22Rv1 (cell line): ENCODE results near the gene TBC1D22A.

Experiments
- ZFX ChIP-seq: fragments of 450-650 bp; IDR thresholded peaks from 2 replicates; pipeline ENCODE4 v1.6.1; 2017; ENCODE audit warnings: antibody characterized with exemption, borderline replicate concordance
- TF ChIP-seq, protein P1 (sequence below): fragments of 450-650 bp; IDR thresholded peaks from 2 replicates; pipeline ENCODE4 v1.5.1; 2017; ENCODE audit warnings: mild to moderate bottlenecking

DNA sequence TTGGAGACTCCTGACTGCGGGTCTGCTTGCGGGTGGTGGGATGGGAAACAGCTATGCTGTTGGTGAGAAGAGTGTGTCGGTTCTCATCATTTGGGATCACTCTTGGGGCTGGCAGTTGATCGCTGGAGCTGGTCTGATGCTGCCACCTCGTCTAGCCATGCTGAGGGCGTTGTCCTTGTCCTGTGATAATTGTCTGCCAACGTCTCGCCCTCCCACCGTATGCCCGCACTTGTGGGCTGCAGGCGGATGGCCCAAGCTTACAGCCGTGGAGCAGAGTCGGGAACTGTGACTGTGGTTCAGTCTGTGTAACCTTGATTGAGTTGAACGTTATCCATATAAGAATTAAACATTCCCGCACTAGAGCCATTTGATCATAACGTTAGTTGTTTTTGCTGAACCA is 204.4 kb downstream of the TBC1D22A start:
- TF ChIP-seq, protein P1, sequence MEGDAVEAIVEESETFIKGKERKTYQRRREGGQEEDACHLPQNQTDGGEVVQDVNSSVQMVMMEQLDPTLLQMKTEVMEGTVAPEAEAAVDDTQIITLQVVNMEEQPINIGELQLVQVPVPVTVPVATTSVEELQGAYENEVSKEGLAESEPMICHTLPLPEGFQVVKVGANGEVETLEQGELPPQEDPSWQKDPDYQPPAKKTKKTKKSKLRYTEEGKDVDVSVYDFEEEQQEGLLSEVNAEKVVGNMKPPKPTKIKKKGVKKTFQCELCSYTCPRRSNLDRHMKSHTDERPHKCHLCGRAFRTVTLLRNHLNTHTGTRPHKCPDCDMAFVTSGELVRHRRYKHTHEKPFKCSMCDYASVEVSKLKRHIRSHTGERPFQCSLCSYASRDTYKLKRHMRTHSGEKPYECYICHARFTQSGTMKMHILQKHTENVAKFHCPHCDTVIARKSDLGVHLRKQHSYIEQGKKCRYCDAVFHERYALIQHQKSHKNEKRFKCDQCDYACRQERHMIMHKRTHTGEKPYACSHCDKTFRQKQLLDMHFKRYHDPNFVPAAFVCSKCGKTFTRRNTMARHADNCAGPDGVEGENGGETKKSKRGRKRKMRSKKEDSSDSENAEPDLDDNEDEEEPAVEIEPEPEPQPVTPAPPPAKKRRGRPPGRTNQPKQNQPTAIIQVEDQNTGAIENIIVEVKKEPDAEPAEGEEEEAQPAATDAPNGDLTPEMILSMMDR, result no peak
- TF ChIP-seq ZFX, result no peak
